Skeletal muscle tissue (tissue), 4 donors: ENCODE data around the gene AMBRA1. TPM values are rescaled to one million over a fixed set of nuclear protein-coding genes. Genes with fewer than 3 reads are reported as not detected.

Source experiments
- H3K27ac ChIP-seq: one replicate; pipeline ENCODE4 v1.7.0; 2013; ENCODE audit warnings: mild to moderate bottlenecking, low read depth, low read length, inconsistent platforms
- H3K27me3 ChIP-seq, 3 donors: one replicate each; pipeline ENCODE4 v1.7.0; 2013; ENCODE audit warnings: low read length in 3 of 3; ENCODE audit not compliant: control insufficient read depth in 3 of 3, insufficient read depth in 3 of 3
- H3K36me3 ChIP-seq, 3 donors: one replicate each; pipeline ENCODE4 v1.7.0; 2013; ENCODE audit warnings: low read length in 3 of 3; ENCODE audit not compliant: control insufficient read depth in 3 of 3, insufficient read depth in 3 of 3
- H3K4me1 ChIP-seq, 3 donors: one replicate each; pipeline ENCODE4 v1.7.0; 2013; ENCODE audit warnings: low read length in 3 of 3, mild to moderate bottlenecking in 3 of 3; ENCODE audit not compliant: control insufficient read depth in 3 of 3, insufficient read depth in 3 of 3
- H3K4me3 ChIP-seq, 3 donors: one replicate each; pipeline ENCODE4 v1.7.0; 2013; ENCODE audit warnings: low read length in 3 of 3
- H3K9ac ChIP-seq, 3 donors: one replicate each; pipeline ENCODE4 v1.7.0; 2013; ENCODE audit warnings: low read length in 3 of 3, mild to moderate bottlenecking in 3 of 3, moderate library complexity in 2 of 3, low read depth in 1 of 3
- H3K9me3 ChIP-seq, 3 donors: one replicate each; pipeline ENCODE4 v1.7.0; 2013; ENCODE audit warnings: low read length in 3 of 3; ENCODE audit not compliant: control insufficient read depth in 3 of 3
- total RNA-seq: library from RNA; depleted of rRNA; stranded (reverse); fragments of >200 nt; gene quantifications from one replicate; pipeline ENCODE4 v1.2.3, GENCODE V29; 2014
- donor health status: Osteomylitis.

AMBRA1 gene
- total RNA-seq, 1 donor from 2014 or later: 17.7 TPM

DNA sequence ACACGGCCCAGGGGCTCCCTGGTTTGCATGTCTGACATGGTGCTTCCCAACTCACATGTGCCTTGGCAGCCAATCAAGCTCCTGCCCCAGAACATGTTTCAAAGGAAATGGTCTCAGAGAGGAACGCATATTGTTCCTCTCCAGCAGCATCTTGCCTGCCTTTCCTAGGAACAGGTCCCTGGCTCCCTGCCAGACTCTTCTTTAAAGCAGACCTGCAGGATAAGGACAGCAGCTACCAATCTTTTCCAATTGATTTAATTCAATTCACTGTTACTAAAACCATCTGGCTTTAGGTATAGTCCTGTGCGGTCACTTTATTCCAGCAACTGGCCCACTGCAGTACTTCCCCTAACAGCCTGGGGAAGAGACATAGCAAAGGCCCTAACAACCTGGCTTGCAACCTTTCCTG is 79.9 kb downstream of the AMBRA1 start:
- no peaks in the 10 kb centered on the region for H3K36me3 ChIP-seq
- H3K4me1 ChIP-seq: peaks cover 0 to 4% (median 0%) of the 10 kb centered on the region in 3 donors
- H3K27ac ChIP-seq: no peak overlapping the region
- H3K9me3 ChIP-seq: no peaks in the 10 kb centered on the region
- no peaks in the 10 kb centered on the region for H3K27me3 ChIP-seq
- H3K9ac ChIP-seq: no peak overlapping the region
- no peak overlapping the region for H3K4me3 ChIP-seq

DNA sequence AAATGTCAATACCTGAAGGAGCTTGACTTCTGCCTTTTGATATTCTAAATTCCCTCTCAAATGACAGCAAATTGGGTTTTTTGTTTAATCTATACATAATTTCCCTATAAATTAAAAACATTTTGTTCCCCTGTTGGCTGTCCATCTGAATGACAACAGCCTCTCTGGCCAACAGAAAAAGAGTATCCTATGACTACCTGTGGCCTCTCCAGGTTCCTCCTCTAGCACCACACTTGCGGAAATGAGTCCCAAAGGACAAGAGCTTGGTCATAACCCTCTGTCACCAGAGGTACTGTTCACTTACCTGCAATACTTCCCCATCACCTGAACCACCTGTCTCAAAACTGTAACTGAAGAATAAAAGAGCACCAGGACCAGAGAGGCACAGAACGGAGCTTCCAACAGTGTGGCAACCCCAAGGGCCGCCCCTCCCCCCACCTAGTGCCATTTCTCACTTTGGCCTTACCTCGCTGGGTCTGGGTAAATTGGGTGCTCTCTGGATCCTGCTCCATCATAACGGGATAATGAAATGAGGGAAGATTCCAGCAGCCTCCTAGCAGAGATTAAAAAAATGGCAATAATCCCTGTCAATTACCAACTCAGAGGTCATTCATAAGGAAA is 81.5 kb downstream of the AMBRA1 start:
- H3K9me3 ChIP-seq: no peaks in the 10 kb centered on the region
- no peak overlapping the region for H3K9ac ChIP-seq
- peaks cover 6 to 11% (median 11%) of the 10 kb centered on the region in 3 donors for H3K36me3 ChIP-seq
- H3K4me3 ChIP-seq: no peak overlapping the region
- H3K4me1 ChIP-seq: peaks cover 0 to 4% (median 0%) of the 10 kb centered on the region in 3 donors
- H3K27me3 ChIP-seq: no peaks in the 10 kb centered on the region
- H3K27ac ChIP-seq: no peak overlapping the region

DNA sequence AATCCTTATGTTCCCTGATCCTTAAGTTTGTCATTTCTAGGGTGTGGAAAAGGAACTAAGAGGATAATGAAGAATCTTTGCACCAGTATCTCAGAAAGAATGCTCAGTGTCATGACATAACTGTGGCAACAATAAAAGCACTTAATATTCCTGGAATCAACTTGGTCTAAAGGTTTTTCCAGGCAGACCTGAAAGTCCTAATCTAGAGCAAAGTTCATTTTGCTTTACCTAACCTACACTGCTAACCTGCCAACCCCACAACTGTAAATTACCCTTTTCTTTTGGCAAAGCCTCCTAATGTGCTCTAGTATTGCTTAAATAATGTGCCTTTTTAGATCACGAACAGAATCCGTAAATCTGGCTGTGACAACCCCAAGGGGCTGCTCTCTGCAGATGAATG is 82.5 kb downstream of the AMBRA1 start:
- Histone ChIP-seq H3K4me3 (no peak overlapping the region), H3K36me3 (peaks cover 6 to 12% (median 11%) of the 10 kb centered on the region in 3 donors), H3K9me3 (no peaks in the 10 kb centered on the region), H3K27ac (no peak overlapping the region), H3K9ac (no peak overlapping the region), H3K4me1 (peaks cover 0 to 4% (median 0%) of the 10 kb centered on the region in 3 donors), H3K27me3 (no peaks in the 10 kb centered on the region)

DNA sequence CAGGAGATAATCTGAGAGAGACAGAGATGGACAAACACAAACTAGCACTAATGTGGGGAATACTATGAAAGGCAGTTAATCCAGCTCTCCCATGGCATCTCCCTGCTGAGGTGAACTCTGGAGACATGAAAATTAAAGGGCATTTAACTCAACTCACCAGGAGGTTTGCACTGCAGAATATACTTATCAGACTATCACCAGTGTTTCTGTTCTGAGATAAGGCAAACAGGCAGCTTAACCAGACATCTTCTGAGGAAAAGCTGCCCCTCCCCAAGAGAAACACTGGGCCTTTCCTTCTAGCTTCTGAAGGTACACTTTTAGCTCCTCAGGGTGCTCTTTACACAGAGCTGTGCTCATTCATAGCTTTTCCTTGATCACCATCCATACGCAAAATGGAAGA is 85.5 kb downstream of the AMBRA1 start:
- no peaks in the 10 kb centered on the region for H3K9me3 ChIP-seq
- H3K27ac ChIP-seq: no peak overlapping the region
- peaks cover 0 to under 1% (median 0%) of the 10 kb centered on the region in 3 donors for H3K4me1 ChIP-seq
- no peak overlapping the region for H3K9ac ChIP-seq
- no peak overlapping the region for H3K4me3 ChIP-seq
- peaks cover 6 to 23% (median 14%) of the 10 kb centered on the region in 3 donors for H3K36me3 ChIP-seq
- H3K27me3 ChIP-seq: no peaks in the 10 kb centered on the region

DNA sequence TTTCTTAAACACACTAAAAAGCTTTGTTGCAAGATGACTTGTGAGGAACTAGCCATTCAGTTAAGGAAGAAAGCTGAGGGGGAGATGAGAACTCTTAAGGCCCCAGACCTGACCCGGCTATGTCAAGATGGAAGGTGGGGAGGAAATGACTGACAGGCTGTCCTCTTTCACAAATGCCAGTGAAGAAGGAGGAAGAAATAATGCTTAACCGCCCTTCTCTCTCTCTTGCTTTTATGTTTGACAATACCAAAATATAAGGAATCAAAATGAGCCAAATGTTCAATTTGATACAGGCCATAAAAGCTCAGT is 87.4 kb downstream of the AMBRA1 start:
- peaks cover 6 to 23% (median 14%) of the 10 kb centered on the region in 3 donors for H3K36me3 ChIP-seq

DNA sequence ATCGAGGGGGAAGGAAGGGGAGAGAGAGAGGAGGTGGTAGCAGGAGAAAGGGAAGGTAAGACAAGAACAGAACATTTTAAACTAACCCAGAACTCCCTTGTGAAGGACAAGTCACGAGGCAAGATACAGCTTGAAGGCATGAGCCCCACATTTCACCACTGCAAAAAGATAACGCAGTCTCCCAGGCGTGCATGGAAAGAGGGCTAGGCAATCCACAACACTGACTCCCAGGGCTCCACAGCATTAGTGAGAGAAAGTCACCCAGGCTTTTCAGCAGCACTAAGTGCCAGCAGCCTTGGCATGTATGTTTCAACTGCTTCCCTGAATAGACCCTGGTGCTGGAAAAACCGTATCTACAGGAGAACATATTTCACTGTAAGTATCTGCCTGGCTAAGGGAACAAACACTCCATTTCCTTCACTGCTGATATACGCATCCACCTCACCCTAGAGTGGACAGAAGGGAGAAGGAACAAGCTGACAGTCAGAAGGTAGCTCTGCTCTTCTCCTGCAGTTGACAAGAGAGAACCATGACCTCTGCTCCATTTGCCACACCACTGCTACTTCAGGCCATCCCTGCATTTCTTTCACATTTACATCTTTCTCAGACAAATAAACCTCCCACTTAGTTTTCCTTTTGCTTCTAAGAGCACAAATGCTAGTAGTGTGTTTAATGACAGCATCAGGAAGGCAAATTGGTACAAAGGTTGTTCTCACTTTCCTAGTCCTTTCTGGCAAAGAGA is 87.9 kb downstream of the AMBRA1 start:
- H3K4me3 ChIP-seq: no peak overlapping the region
- H3K4me1 ChIP-seq: no peaks in the 10 kb centered on the region
- H3K36me3 ChIP-seq: peaks cover 8 to 23% (median 14%) of the 10 kb centered on the region in 3 donors
- H3K27ac ChIP-seq: no peak overlapping the region
- H3K27me3 ChIP-seq: no peaks in the 10 kb centered on the region
- H3K9me3 ChIP-seq: no peaks in the 10 kb centered on the region
- H3K9ac ChIP-seq: no peak overlapping the region

More for the DNA sequence above, 87.4 kb downstream of the AMBRA1 start:
- Histone ChIP-seq H3K27me3 (no peaks in the 10 kb centered on the region), H3K27ac (no peak overlapping the region), H3K4me1 (no peaks in the 10 kb centered on the region), H3K9ac (no peak overlapping the region), H3K9me3 (no peaks in the 10 kb centered on the region), H3K4me3 (no peak overlapping the region)

DNA sequence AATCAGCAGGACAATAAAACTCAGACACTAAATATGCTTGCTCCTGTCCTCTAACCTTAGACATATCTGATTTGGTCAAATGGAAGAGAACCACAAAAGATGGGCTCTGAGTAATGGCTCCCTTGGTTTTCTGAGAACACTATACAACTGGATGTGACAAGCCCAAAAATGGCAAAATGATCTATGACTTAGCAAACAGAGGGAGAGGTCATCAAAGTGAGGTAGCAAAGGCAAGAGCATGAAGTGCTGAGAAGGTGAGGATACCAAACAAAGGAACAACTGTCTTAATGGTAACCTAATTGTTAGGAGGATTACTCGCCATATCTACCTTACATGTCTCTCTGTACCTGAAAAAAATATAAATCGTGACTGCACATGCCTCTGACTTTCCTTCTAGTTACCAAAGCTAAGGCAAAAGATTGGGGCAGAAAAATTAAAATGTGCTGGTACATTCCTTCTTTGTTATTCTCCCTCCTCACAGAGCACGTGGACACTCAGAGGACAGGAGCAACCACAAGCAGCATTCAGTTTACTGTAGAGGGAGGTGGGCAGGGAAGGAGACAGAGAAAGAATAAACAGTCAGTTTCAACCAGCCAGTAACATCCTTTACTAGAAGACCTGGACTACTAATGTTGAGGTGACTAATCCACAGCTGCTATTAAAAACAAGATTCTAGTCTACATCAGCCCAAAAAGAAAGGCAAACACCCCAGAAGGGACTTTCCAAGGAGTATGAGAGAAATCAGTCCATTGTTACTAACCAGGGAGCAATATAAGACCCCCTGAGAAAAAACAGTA is 88.8 kb downstream of the AMBRA1 start:
- no peak overlapping the region for H3K27ac ChIP-seq
- H3K36me3 ChIP-seq: peaks cover 8 to 23% (median 14%) of the 10 kb centered on the region in 3 donors
- H3K9me3 ChIP-seq: no peaks in the 10 kb centered on the region
- H3K27me3 ChIP-seq: no peaks in the 10 kb centered on the region
- no peak overlapping the region for H3K9ac ChIP-seq
- peaks cover 0 to 4% (median 0%) of the 10 kb centered on the region in 3 donors for H3K4me1 ChIP-seq
- no peak overlapping the region for H3K4me3 ChIP-seq

DNA sequence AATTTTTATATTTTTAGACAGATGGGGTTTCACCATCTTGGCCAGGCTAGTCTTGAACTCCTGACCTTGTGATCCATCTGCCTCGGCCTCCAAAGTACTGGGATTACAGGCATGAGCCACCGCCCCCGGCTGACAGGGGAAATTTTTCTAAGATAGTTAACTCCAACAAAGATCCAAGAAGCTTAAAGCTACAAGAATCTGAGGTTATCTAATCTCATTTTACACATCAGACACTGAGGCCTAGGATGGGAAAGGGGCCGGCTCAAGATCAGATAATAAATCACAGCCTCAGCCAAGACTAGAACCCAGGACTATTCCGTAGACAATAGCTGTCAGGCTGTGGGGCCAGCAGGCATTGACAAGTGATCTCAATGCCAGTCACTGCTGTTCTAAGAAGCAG is 94.0 kb downstream of the AMBRA1 start:
- Histone ChIP-seq H3K27ac (no peak overlapping the region), H3K4me1 (peaks cover 3 to 23% (median 6%) of the 10 kb centered on the region in 3 donors), H3K27me3 (no peaks in the 10 kb centered on the region), H3K9me3 (no peaks in the 10 kb centered on the region), H3K9ac (no peak overlapping the region), H3K36me3 (peaks cover 0 to 6% (median 2%) of the 10 kb centered on the region in 3 donors), H3K4me3 (no peak overlapping the region)

DNA sequence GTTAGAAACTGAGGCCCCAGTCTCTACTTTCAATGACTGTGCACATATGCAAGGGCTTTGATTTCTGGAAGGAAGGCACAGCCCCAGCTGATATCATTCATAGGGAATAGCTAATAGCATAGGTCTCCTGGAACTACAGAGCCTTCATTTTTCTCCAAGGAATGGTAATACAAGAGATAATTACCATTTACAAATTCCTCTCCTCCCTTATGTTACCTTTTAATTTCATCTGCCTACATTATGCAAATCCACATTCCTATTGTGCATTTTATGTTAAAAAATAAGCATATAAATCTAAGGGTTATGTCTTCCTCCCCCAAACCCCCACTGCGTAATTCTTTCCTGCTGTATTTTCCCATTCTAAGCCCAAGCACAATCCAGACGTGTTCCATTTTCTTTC is 94.9 kb downstream of the AMBRA1 start:
- Histone ChIP-seq H3K4me1 (peaks cover 3 to 23% (median 6%) of the 10 kb centered on the region in 3 donors), H3K4me3 (no peak overlapping the region), H3K36me3 (peaks cover under 1 to 2% (median 2%) of the 10 kb centered on the region in 3 donors), H3K27ac (no peak overlapping the region), H3K9ac (no peak overlapping the region), H3K27me3 (no peaks in the 10 kb centered on the region), H3K9me3 (no peaks in the 10 kb centered on the region)

DNA sequence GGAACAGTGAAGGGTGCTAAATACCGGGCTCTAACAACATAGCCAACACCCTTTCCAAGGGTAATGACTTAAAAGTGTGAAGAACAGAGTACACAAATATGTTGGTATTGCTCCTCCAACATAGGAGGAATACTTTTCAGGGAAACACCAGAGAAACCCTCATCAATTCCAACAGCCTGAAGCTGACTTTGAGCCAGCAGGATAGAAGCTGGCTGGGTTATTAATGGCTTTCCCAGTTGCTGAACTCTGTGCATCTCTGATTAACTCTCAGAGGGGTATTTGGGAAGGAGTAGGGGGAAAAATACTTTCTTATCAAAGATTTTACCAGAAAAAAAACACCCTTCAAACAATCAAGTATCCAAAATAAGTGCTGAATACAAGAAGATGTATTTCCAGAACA is 95.6 kb downstream of the AMBRA1 start:
- Histone ChIP-seq H3K4me3 (no peak overlapping the region), H3K27me3 (no peaks in the 10 kb centered on the region), H3K4me1 (peaks cover 3 to 23% (median 6%) of the 10 kb centered on the region in 3 donors), H3K27ac (no peak overlapping the region), H3K9ac (no peak overlapping the region), H3K9me3 (no peaks in the 10 kb centered on the region), H3K36me3 (peaks cover 2 to 8% (median 7%) of the 10 kb centered on the region in 3 donors)
